ENCODE data around the gene CLEC14A.

Gene CLEC14A

DNA sequence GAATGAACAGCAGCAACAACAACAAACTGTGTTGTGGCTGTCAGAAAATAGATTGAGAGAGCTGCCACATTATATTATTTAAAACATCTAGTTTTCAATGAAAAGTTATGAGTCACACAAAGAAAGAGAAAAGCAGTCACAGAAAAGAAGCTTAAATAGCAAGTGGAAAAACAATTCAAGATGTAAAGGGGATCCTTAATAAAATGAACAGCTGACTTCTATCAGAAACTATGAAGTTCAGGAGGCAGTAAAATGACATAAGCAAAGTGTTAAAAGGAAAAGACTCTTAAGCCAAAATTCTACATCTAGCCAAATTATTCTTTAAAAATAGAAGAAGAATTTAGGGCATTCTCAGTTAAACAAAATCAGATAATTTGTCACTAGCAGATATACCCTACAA lies 5.6 kb downstream of the CLEC14A start:
- DNase-seq (ENCODE audit: low spot score) = no peak

DNA sequence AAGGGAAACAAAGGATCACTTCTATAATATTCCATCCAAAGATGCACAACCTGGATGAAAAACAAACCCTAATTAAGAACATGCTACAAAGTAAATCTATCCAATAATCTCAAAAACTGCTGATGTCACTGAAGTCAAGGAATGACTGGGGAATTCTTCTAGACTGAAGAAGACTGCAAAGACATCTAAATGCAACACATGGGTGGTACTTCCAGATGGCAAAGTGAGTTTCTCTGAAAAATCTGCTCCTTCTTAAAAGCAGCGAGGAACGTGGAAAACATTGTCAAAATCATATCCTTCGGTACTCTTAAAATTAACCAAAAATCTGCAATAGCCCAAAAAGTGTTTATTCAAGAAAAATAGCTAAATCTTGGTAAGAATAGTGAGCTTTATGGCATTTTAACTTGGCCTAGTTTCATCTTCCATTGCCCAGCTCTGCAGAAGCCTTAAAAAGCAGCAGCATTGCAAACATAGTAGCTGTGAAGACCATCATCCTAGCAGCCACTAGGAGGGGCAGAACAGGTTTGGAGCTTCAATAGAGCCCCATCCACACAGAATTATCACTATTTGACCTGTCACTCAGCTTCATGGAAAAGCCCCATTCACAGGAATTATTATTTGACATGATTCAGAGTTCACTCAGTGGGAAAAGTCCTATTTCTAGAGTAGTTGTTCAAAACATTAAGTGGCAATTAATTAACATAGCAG lies 7.4 kb downstream of the CLEC14A start:
- DNase-seq (ENCODE audit: low spot score) = no peak

DNA sequence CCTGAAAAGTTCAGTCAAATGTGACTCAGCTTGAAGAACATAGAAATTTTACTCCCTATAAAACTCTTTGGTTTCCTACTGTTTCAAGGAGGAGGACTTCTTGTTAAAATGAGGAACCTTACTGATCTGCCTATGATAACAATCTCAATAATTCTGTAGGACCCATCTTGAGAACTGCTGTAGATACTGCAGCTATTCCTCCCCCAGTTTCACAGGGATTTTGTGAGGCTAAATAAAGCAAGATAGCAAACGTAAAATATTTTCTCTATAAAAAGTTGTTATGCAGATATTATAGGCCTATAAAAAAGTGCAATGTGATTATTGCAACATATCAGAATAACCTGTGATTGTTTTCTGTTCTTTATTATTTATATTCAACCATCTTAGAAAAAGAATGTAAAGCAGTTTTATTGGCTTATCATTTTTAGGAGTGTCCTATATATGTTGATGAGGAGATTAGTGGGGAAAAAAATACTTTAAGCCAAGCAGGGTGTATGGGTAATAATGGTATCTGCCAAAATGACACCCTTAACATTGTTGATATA lies 12.1 kb downstream of the CLEC14A start:
- DNase-seq (ENCODE audit: low spot score) = no peak

DNA sequence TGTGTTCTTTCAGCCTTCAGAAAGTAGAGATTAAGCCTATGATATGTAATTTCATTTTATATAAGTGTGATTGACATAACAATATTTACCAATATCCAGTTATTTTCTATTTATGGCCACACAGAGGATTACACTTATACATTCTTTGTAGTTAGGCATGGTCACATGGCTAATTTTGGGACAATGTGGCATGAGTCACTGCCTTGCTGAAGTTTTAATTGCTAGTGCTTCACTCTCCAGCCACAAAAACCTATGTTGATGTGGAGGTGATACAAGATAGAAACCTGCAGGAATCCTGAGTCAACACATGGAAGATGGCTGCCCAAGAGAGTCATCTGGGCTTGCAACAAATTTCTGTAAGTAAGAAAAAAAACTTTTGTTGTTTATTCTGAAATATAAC lies 17.0 kb downstream of the CLEC14A start:
- no peak for DNase-seq (ENCODE audit: low spot score)

DNA sequence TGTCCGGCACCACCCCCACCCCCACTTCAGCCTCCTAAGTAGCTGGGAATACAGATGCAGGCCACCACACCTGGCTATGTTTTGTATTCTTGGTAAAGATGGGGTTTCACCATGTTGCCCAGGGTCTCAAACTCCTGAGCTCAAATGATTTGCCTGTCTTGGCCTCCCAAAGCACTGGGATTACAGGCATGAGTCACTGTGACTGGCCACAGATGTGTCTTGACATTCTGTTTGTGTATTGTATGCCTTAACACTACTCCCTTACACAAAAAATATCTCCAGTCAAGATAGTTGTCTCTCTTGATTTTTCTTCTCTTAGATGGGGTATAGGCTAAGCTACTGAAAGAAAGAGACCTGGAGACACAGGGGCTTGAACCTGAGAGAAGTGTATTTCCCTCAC lies 17.6 kb downstream of the CLEC14A start:
- DNase-seq (ENCODE audit: low spot score) = no peak

DNA sequence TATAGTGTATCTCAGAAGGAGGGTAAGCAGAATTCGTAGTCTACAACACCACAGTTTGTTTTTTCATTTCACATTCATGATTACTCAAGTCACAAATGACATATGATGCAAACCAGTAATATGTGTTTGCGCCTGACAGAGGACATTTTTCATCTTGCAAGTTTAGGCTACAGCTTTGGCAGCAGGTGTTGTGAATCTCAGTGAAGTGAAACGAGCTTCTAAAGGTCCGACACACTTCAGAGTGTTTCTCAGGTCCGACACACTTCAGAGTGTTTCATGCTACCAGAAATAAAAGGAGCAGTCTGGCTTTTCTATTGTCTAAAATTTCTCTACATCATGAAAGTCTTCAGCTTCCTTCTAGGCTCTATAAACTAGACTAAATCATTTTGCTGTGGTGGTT lies 22.7 kb downstream of the CLEC14A start:
- DNase-seq (ENCODE audit: low spot score) = no peak

DNA sequence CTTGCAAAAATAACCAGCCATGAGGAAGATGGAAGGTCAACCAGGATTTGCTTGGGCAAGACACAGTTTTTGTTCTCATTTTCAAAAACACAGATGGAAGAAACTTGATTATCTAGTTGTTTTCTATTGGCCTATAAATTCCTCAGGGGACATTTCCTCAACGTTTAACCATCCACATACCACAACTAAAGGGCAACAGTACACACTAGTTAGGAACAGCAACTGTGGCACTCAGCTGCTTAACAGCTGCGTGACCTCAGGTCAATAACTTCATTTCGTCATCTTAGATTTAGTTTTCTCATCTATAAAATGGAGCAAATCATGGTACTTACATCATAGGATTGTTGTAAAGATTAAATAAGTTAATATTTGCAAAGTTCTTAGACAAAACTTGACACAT lies 29.5 kb downstream of the CLEC14A start:
- DNase-seq (ENCODE audit: low spot score) = no peak

DNA sequence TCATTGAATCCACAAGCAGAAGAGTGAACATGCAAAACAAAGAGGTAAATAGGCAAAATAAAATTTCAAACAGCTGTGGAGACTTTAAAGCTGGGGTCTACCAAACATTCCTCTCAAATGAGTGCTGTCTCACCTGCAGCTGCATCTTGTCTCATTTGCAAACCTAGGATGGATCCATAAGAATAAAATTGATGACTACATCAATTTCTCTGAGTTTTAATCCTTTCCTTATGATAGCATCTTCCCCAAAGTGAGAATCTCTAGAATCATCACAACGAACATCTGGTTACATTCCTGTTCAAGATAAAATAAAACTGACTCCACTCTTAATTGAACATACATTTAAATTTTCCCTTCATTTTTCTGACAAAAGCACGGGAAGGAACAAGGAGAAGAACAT lies 29.9 kb downstream of the CLEC14A start:
- no peak for DNase-seq (ENCODE audit: low spot score)

DNA sequence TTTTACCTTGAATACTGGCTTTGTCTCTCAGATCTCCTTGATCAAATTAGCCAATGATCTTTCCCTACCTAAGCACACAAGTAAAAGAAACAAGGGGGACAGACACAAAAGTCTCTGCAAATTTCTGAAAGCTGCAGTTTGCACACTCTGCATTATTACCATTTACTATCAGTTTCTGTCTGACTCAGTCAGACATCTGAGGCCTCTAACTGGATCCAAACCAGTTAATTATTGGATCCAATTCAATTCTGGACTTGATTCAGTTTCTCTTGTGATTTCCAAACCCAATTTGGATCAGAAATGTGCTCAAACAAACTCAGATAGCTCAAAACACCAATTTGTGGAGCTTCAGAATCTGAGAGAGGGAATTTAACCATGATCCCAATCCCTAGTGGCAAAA lies 31.6 kb downstream of the CLEC14A start:
- DNase-seq (ENCODE audit: low spot score) = no peak

DNA sequence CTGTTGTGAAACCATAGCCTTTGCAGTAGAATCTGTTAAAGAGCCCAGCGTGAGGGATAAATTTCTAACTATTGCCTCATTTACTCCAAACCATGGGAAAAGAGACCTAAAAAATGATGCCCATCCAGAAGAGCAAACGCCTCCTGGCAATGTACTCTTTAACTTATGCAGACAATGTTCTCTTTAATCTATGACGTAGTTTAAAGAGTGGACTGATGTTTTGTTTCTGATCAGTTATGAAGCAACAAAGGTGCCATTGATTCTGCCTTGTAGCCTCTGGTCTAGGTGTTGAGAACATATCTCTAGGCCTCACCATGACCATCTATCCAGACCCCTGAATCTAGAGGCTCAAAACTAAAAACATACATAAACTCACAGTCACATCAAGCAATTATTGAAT lies 34.8 kb downstream of the CLEC14A start:
- DNase-seq (ENCODE audit: low spot score) = no peak

DNA sequence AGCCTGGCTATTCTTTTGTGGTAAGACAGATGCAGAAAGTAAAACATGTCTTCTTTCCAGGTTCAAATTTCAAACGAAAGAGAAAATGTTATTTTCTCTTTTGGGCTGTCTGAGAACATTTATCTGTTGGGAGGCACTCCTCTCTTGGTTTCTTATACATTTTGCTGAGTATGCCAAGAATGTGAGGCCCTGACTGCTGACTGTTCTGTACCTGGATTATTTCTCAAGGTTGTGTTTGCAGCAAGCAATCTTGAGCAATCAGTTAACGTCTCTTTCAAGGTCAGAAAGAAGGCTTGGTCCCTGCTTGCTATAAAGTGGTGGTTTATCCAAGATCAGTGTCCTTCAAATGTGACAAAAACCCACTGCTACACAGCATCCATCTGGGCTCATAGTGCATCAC lies 38.3 kb downstream of the CLEC14A start:
- DNase-seq (ENCODE audit: low spot score) = no peak

DNA sequence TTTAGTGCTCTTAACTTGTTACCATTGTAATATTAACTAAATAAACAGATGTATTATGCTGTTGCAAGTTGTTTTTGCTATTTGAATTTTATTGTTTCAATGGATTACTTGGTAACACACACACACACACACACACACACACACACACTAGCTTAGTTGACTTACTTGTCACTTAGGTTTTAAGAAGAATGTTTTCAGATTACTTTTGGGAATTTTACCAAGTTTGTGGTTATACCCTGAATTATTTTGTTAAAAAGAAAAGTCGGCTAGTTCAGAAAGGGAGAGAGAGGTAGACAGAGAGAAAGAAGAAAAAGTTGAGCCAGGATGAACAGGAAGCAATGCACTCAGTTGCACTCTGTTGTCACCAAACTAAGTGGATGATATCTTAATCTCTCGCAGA lies 42.9 kb downstream of the CLEC14A start:
- no peak for DNase-seq (ENCODE audit: low spot score)

DNA sequence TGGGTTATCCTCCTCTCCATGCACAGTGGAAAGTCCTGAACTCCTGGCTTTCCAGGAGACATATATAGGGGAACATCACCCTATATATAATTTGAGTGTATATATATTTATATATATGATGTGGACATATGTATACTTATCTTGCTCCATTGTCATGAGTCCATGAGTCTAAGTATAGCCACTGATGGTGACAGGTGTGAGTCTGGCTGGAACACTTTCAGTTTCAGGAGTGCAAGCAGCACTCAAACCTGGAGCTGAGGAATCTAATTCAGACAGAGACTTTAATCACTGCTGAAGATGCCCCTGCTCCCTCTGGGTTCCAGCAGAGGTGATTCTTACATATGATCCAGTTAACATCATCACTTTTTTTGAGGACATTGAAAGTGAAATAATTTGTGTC lies 43.8 kb downstream of the CLEC14A start:
- no peak for DNase-seq (ENCODE audit: low spot score)

DNA sequence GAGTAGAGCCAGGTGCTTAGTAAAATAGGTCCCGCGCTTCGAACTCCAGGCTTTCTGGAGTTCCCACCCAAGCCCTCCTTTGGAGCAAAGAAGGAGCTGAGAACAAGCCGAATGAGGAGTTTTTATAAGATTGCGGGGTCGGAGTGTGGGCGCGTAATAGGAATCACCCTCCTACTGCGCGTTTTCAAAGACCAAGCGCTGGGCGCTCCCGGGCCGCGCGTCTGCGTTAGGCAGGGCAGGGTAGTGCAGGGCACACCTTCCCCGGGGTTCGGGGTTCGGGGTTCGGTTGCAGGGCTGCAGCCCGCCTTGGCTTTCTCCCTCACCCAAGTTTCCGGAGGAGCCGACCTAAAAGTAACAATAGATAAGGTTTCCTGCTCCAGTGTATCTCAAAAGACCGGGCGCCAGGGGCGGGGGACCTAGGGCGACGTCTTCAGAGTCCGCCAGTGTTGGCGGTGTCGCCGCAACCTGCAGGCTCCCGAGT lies 44.6 kb downstream of the CLEC14A start:
- DNase-seq (ENCODE audit: low spot score) = no peak

DNA sequence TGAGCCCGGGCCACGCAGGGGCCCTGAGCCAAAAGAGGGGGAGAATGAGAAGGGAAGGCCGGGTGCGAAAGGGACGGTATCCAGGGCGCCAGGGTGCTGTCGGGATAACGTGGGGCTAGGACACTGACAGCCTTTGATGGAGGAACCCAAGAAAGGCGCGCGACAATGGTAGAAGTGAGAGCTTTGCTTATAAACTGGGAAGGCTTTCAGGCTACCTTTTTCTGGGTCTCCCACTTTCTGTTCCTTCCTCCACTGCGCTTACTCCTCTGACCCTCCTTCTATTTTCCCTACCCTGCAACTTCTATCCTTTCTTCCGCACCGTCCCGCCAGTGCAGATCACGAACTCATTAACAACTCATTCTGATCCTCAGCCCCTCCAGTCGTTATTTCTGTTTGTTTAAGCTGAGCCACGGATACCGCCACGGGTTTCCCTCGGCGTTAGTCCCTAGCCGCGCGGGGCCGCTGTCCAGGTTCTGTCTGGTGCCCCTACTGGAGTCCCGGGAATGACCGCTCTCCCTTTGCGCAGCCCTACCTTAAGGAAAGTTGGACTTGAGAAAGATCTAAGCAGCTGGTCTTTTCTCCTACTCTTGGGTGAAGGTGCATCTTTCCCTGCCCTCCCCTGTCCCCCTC lies 45.2 kb downstream of the CLEC14A start:
- DNase-seq (ENCODE audit: low spot score) = no peak

DNA sequence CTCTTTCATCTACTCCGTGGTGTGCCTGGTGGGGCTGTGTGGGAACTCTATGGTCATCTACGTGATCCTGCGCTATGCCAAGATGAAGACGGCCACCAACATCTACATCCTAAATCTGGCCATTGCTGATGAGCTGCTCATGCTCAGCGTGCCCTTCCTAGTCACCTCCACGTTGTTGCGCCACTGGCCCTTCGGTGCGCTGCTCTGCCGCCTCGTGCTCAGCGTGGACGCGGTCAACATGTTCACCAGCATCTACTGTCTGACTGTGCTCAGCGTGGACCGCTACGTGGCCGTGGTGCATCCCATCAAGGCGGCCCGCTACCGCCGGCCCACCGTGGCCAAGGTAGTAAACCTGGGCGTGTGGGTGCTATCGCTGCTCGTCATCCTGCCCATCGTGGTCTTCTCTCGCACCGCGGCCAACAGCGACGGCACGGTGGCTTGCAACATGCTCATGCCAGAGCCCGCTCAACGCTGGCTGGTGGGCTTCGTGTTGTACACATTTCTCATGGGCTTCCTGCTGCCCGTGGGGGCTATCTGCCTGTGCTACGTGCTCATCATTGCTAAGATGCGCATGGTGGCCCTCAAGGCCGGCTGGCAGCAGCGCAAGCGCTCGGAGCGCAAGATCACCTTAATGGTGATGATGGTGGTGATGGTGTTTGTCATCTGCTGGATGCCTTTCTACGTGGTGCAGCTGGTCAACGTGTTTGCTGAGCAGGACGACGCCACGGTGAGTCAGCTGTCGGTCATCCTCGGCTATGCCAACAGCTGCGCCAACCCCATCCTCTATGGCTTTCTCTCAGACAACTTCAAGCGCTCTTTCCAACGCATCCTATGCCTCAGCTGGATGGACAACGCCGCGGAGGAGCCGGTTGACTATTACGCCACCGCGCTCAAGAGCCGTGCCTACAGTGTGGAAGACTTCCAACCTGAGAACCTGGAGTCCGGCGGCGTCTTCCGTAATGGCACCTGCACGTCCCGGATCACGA lies 46.0 kb downstream of the CLEC14A start:
- no peak for DNase-seq (ENCODE audit: low spot score)

DNA sequence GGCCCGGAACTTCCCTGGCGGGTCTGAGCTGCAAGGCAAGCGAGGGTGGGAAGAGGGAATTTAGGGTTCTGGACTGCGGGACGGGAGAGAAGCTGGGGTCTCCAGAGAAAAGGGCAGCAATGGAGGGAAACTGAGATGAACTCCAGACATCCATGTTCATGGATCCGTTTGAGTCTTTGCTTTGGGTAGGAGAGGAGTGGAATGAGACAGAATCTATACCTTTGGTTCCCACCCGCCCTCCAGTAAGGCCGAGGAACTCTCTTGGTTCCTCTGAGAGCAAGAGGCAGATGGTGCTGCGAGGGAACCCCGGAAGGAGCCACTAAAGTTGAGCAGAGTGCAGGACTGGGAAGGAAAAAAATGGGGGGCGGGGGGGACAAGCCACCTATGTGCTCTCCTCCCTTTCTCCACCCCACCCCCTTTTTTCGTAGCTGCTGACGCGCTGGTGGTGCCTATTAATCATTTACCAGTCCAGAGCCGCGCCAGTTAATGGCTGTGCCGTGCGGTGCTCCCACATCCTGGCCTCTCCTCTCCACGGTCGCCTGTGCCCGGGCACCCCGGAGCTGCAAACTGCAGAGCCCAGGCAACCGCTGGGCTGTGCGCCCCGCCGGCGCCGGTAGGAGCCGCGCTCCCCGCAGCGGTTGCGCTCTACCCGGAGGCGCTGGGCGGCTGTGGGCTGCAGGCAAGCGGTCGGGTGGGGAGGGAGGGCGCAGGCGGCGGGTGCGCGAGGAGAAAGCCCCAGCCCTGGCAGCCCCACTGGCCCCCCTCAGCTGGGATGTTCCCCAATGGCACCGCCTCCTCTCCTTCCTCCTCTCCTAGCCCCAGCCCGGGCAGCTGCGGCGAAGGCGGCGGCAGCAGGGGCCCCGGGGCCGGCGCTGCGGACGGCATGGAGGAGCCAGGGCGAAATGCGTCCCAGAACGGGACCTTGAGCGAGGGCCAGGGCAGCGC lies 47.0 kb downstream of the CLEC14A start:
- DNase-seq (ENCODE audit: low spot score) = no peak

DNA sequence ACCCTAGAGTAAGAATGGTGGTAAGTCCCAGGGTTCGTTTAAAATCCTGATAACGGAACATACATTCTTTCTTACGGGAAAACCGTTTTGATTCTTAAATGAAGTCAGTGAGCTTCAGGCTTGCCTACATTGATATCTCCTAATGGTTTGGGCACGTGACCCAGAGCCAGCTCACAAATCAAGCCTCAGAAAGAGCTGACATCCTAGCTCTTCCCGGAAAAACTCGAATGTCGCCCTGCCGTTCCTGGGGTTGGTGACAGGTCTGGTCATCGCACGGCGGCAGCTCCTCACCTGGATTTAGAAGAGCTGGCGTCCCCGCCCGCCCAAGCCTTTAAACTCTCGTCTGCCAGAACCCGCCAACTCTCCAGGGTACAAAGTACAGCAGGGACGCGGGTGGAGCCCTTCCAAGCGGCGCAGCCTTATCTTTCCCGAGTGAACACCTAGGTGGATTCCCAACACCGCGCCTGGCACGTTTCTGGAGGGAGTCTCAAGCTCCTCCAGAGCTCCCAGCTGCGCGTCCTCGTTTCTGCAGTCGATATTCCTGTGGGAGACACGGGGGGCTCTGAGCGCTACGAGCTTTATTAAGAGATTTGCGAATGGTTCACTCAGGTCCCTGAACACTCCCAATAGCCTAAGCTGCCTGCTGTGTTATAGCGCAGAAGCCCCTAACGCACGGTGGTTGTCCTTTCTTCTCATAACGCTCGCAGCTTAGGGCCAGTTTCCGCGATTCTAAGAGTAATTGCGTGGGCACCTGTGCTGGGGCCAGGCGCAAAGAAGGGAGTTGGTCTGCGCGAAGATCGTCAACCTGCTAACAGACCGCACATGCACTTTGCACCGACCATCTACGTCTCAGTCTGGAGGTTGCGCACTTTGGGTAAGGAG lies 47.9 kb downstream of the CLEC14A start, which contains the start of gene SSTR1:
TSS of gene SSTR1 (plus strand) at position 169 of the 882 bp plus-strand sequence. CDS start 1,486 bp downstream, outside the sequence.
- no peak for DNase-seq (ENCODE audit: low spot score)

DNA sequence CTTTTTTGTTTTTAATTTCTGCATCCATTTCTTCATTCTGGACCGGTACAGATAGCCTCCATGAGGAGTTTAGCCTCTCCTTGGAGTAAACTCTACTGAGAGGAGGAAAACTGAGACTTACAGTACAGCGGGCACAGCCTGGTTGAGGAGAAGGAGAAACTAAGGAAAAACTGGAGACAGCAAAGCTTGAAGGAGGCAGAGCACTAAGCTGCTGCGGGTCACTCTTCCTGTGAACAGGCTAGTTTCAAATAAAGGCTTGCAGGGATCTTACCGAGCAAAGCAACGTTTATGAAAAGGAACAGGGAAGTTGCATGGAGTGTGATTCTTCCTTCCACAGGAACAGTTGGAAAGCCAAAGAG lies 48.5 kb downstream of the CLEC14A start:
- DNase-seq (ENCODE audit: low spot score) = no peak
